ENCODE measurements around the gene COA6. TPM values are rescaled to one million over a fixed set of nuclear protein-coding genes. Genes with fewer than 3 reads are reported as not detected.
"Not testable (repeated sequence)": the region's sequence is repeated elsewhere in the genome, so short reads cannot be mapped to it uniquely, and the experiment has no call there.

Gene COA6
- total RNA-seq, 4 donors from 2014 or later: 15.3 to 21.8 (median 15.8) TPM

DNA sequence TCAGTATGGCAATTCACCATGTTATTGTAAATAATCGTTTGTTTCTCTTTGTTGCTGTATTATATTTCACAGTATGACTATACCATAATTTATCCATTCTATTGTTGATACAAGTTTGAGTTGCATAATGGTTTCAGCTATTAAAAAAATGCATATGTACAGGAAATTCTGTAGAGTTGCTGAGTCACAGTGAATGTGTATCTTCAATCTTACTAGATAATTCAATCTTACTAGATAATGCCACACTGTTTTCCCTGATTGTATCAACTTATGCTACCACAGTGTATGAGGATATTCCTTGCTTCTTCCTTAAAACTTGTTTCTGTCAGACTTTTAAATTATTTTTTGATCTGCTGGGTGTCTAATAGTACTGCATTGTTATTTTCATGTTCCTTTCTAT, 3.5 kb upstream of the COA6 start:
- ATAC-seq (ENCODE audit: low FRiP score): no peak
- no peak for DNase-seq (ENCODE audit: low spot score)
- TF ChIP-seq, protein P1, sequence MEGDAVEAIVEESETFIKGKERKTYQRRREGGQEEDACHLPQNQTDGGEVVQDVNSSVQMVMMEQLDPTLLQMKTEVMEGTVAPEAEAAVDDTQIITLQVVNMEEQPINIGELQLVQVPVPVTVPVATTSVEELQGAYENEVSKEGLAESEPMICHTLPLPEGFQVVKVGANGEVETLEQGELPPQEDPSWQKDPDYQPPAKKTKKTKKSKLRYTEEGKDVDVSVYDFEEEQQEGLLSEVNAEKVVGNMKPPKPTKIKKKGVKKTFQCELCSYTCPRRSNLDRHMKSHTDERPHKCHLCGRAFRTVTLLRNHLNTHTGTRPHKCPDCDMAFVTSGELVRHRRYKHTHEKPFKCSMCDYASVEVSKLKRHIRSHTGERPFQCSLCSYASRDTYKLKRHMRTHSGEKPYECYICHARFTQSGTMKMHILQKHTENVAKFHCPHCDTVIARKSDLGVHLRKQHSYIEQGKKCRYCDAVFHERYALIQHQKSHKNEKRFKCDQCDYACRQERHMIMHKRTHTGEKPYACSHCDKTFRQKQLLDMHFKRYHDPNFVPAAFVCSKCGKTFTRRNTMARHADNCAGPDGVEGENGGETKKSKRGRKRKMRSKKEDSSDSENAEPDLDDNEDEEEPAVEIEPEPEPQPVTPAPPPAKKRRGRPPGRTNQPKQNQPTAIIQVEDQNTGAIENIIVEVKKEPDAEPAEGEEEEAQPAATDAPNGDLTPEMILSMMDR (IDR thresholded peaks at IDR 0.05): no peak

DNA sequence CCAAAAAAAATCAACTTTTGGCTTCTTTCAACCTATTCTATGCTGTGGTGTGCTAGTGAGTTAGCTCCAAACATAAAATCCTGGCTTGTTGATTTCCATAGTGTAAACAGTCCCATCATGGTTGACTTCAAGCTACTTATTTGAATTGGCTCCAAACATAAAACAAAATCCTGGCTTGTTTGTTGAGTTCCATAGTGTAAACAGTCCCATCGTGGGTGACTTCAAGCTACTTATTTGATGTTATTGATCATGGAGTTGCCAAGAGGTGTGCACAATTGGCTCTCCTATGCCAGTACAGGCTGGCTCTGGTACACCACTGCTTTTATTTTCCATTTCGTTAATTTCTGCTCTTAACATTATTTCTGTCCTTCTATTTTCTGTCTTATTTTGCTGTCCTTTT, 1.8 kb upstream of the COA6 start:
- no peak for ATAC-seq (ENCODE audit: low FRiP score)
- TF ChIP-seq, protein P1 (IDR thresholded peaks at IDR 0.05): no peak
- no peak for DNase-seq (ENCODE audit: low spot score)

DNA sequence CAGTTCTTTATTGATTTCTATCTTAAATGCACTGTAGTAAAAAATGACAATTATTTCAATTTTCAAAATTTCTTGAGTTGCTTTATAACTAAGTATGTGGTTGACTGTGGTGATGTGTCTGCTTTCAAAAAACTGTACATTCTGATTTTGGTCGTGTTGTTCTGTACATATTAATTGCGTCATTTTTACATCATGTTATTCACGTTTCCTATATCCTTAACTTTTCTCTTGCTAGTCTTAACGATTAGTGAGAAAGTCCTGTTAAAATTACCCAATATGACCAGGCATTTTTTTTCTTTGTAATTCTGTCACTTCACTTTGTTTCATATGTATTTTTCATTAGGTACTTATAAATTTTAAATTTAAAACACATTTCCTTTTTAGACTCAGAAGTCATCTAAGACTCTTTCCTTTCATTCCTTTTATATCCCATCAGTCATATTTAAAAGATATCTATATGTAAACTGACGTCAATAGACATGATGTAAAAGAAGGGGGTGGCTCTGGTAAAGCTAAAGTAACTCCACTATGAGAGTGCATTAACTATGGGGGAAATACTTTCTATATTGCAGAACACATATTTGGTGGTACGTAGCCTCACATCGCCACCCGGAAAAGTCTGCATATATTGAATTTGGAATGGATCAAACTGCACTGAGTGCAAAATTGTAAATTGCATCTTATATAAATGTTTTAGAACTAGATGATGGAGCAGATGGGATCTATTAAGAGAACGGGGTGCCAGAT, 1.1 kb upstream of the COA6 start:
- DNase-seq (ENCODE audit: low spot score) (no peak), ATAC-seq (ENCODE audit: low FRiP score) (no peak)
- TF ChIP-seq, protein P1 (IDR thresholded peaks at IDR 0.05): no peak

DNA sequence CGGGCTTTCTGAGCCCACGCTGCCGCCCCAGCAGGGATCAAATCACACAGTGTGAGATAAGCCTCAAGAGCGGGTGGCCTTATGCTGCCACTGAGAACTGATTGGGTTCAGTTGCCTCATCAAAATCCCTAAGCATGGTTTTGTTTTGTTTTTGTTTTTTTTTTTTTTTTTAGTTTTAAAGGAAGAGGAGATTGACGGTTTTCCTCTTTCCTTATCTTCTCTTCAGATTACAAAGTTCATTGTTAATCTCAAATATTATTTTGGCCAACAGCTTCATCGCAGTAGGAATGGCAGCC, 651 bp downstream of the COA6 start:
- peak; percentile 7 for ATAC-seq (ENCODE audit: low FRiP score)
- TF ChIP-seq, protein P1 (IDR thresholded peaks at IDR 0.05): no peak
- no peak for DNase-seq (ENCODE audit: low spot score)

DNA sequence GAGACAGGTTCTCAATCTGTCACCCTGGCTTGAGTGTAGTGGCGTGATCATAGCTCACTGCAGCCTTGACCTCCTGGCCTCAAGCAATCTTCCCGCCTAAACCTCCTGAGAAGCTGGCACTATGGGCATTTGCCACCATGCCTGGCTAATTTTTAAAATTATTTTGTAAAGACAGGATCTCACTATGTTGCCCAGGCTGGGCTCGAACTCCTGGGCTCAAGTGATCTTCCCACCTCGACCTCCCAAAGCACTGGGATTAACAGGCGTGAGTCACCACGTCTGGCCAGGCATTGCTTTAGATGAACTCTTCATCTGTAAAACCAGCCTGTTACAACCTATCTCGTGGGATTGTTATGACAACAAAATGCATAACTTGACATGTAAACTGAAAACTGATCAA, 2.4 kb downstream of the COA6 start:
- TF ChIP-seq, protein P1 (IDR thresholded peaks at IDR 0.05): no peak
- ATAC-seq (ENCODE audit: low FRiP score) (no peak), DNase-seq (ENCODE audit: low spot score) (no peak)

DNA sequence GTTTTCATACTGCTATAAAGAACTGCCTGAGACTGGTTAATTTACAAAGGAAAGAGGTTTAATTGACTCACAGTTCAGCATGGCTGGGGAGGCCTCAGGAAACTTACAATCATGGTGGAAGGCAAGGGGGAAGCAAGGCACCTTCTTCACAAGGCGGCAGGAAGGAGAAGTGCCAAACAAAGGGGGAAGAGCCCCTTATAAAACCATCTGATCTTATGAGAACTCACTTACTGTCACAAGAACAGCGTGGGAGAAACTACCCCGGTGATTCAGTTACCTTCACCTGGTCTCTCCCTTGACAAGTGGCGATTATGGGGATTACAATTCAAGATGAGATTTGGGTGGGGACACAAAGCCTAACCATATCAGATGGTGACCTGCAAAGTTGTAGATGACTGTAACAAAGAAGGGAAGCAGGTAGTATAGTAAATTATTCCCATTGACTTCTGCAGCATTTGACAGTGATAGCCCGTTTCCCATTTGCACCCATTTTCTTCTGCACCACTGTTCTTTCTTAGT, 6.4 kb downstream of the COA6 start:
- not testable (repeated sequence) for DNase-seq (ENCODE audit: low spot score); ATAC-seq (ENCODE audit: low FRiP score)

DNA sequence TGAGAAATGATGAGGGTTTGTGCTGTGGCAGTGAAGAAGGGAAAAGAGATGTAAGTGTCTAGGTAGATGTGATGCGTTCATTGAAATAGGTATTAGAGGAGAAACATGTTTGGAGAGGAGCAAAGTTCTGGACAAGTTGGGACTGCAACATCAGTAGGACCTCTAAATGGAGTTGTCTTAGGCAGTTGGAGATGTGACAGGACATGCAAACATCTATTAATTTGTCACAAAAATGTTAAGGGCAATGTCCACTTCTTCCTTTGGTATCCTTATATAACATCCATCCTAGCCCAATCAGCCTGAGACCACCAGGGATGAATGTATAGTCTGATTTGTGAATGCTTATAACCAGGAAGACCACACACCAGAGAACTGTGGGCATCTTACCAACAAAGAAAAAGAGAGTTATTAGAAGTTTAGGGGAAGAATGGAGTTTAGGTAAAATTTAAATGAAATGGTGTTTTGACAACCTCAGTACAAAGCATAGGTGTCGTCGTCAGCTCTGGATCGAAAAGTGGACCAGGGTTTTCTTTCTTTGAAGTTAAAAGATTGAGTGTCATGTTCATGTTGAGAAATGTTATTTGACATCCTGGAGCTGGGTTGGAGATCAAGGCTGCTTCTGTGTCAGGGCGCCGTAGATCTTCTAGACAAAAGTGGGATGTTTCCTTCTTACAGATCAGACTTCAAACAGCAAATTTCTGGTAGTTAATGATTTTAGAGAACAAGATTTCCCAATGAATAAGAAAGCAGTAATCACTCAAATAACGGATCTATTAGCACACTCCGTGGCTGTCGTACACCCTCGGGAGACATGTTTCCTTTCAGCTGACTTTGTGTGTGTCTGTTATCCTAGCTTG, 8.7 kb downstream of the COA6 start:
- no peak for ATAC-seq (ENCODE audit: low FRiP score)
- TF ChIP-seq, protein P1 (IDR thresholded peaks at IDR 0.05): no peak
- no peak for DNase-seq (ENCODE audit: low spot score)

Measured in omental fat pad (tissue), 4 donors.